GM12801 (cell line): ENCODE measurements around the gene KATNAL2.

Experiments used
- TF ChIP-seq, protein P1 (sequence below): IDR thresholded peaks from one replicate; pipeline ENCODE4 v1.5.1; 2011; ENCODE audit warnings: control low read depth; ENCODE audit not compliant: insufficient read length; ENCODE audit errors: extremely low read depth

Gene KATNAL2, protein sequence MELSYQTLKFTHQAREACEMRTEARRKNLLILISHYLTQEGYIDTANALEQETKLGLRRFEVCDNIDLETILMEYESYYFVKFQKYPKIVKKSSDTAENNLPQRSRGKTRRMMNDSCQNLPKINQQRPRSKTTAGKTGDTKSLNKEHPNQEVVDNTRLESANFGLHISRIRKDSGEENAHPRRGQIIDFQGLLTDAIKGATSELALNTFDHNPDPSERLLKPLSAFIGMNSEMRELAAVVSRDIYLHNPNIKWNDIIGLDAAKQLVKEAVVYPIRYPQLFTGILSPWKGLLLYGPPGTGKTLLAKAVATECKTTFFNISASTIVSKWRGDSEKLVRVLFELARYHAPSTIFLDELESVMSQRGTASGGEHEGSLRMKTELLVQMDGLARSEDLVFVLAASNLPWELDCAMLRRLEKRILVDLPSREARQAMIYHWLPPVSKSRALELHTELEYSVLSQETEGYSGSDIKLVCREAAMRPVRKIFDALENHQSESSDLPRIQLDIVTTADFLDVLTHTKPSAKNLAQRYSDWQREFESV

DNA sequence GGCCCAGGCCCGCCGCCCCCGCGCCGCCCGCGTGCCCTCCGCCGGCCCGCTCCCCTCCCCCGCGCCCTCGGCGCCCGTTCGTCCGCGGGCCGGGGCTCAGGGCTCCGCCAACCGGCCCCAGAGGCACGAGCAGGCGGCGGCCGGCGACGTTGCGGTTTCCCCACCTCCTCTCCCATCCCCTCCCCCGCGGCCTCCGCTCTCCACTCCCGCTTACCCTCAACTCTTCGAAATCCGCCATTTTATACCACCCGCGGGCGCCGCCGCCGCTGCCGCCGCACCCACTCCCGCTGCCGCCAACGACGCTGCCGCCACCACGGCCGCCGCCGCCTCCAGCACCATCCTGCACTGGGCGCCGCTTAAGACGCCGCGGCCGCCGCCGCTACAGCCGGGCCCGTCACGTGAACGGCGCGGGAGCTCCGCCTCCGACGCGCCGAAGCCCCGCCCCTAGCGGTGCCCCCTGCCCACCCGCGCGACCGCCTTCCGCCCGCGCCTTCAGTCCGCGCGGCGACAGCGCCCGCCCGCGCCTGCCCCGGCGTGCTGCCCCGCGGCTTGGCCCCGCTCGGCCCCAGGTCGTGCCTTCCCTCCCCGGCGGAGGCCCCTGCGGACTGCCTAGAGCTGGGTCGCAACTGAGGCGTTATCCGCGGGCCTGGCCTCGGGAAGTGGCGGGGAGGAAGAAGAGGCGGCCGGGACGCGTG, at the start of gene KATNAL2, which contains the start of gene PIAS2:
Gene KATNAL2 (plus strand): TSS at position 495 of the 695 bp plus-strand sequence. CDS start 29,271 bp downstream, outside the sequence.
Gene PIAS2 (minus strand): TSS at position 400 of the 695 bp plus-strand sequence. CDS start 162 bp downstream, at position 238.
- TF ChIP-seq, protein P1, sequence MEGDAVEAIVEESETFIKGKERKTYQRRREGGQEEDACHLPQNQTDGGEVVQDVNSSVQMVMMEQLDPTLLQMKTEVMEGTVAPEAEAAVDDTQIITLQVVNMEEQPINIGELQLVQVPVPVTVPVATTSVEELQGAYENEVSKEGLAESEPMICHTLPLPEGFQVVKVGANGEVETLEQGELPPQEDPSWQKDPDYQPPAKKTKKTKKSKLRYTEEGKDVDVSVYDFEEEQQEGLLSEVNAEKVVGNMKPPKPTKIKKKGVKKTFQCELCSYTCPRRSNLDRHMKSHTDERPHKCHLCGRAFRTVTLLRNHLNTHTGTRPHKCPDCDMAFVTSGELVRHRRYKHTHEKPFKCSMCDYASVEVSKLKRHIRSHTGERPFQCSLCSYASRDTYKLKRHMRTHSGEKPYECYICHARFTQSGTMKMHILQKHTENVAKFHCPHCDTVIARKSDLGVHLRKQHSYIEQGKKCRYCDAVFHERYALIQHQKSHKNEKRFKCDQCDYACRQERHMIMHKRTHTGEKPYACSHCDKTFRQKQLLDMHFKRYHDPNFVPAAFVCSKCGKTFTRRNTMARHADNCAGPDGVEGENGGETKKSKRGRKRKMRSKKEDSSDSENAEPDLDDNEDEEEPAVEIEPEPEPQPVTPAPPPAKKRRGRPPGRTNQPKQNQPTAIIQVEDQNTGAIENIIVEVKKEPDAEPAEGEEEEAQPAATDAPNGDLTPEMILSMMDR, result no peak

DNA sequence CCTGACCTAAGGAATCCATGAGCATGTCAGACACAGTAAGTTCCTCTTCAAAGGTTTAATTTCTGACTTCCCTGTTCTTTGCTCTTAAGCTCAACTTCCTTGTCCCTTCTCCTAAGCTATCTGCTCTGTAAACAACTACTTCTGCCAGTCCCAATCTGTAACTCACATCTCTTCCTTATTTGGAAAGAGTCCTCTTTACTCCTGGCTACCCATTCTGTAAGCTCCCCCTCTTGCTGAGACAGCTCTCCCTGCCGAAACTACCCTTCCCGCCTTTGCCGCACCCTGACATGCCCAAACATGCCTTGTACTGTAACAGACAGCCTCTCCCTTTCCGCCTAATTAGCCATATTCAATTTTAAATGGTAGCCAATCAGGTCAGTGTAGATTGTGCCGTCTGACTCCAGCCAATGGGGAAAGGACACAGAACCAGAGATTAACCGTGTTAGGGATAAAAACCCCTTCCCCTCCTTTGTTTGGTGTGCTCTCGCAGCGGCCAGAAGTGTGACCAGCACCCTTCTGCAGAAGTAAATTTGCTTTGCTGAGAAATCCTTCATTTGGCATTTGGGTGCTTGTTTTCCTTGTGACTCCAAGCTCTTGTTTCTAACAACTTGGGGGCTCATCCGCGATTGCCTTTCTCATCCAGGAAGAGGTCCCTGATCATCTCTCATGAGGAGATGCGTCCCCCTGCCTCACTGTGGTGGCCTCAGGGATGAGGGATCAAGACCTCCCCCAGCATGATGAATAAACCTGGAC, 49.1 kb upstream of the KATNAL2 start:
- TF ChIP-seq, protein P1, result no peak

DNA sequence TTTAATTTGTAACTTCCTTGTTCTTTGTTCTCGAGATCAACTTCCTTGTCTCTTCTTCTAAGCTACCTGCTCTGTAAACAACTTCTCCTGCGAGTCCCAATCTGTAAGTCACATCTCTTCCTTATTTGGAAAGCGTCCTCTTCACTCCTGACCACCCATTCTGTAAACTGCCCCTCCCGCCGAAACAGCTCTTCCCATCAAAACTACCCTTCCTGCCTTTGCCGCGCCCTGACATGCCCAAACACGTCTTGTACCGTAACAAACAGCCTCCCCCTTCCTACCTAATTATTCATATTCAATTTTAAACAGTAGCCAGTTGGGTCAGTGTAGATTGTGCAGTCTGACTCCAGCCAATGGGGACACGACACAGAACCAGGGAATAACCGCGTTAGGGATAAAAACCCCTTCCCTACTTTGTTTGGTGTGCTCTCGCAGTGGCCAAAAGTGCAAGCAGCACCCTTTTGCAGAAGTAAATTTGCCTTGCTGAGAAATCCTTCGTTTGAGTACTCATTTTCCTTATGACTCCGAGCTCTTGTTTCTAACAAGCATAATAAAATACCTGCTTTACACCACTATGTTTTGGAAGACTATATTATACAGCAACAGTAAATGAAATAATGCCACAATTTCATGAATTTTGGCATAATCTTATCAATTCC, 39.9 kb upstream of the KATNAL2 start:
- TF ChIP-seq, protein P1, result no peak

DNA sequence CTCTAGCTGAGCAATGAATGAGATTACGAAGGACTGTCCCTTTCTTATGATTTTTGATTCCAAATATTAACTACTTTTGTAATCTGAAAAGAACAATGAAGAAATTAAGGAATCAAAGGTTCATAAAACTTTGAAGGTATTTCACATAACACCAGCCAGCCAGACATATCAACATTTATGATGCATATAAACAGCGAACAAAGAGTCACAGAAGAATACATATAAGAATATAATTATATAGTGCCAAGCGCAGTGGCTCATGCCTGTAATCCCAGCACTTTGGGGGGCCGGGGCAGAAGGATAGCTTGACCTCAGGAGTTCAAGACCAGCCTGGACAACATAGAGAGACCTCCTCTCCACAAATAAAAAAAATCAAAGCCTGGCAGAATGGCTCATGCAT, 34.2 kb upstream of the KATNAL2 start:
- TF ChIP-seq, protein P1, result no peak

DNA sequence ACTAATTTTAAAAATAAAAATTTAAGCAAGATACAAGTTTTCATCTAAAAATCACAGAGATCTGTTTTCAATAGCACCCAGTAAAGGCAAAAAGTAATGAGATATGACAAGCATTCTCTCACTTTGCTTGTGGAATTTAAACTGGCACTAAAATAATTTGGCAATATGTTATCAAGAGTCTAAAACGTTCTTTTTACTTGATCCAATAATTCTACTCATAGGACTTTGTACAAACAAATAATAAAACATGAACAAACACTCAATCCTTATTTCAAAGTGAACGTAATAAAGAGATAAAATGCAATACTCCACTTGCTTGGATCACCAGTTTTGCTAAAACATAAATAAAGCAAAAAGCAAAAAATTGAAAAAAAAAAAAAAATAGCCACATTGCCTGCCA, 30.5 kb upstream of the KATNAL2 start:
- TF ChIP-seq, protein P1, result no peak

DNA sequence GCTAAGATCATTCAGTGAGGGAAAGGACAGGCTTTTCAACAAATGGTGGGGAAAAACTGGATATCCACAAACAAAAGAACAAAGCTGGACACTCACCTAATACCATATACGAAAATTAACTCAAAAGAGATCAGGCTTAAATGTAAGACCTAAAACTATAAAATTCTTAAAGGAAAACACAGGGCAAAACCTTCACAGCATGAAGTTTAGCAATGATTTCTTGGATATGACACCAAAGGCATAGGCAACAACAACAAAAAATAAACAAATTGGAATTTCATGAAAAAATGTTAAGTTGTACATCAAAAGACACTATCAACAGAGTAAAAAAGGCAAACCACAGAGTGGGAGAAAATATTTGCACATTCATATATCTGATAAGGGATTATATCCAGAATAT, 28.4 kb upstream of the KATNAL2 start:
- TF ChIP-seq, protein P1, result no peak
